T47D (cell line): ENCODE measurements around the gene MRPL24.

Source experiments
- DNase-seq, 2 experiments: peaks; one replicate each; pipeline versions ENCODE4 v3.0.0 to v3.0.0-alpha.2; 2011 to 2012; ENCODE audit warnings: low read depth in 1 of 2, low spot score in 1 of 2
- JUND ChIP-seq: IDR thresholded peaks from 2 replicates; pipeline ENCODE4 v1.6.1; 2012; ENCODE audit warnings: low read depth
- in situ Hi-C: cut with HindIII; loops from 2 replicates; pipeline ENCODE4 v1.10.0; 2016; ENCODE audit warnings: low sequenced_read_pairs, low pct_unique_long_range_greater_than_20kb

The MRPL24 gene

DNA sequence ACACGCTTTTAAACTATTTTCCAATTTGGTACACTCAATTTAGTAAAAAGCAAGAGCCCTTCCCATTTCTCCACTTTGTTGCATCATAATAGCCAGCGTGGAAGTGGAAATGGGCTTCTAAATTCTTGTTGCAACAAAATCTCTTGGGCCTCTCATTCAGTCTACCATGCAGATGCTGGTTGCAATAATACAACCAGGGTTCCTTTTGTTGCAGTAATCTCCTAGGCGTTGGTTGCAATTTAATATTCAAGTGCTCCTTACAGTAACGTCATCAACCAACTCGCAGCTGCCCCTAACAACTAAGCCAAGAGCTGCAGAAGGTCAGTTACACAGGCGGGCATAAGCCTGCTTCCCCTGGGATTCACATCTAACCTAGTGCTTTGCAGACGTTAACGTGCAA, 13.3 kb upstream of the MRPL24 start:
- no peak for TF ChIP-seq JUND
- DNase-seq = no peak
- in situ Hi-C loops = no loop called here

DNA sequence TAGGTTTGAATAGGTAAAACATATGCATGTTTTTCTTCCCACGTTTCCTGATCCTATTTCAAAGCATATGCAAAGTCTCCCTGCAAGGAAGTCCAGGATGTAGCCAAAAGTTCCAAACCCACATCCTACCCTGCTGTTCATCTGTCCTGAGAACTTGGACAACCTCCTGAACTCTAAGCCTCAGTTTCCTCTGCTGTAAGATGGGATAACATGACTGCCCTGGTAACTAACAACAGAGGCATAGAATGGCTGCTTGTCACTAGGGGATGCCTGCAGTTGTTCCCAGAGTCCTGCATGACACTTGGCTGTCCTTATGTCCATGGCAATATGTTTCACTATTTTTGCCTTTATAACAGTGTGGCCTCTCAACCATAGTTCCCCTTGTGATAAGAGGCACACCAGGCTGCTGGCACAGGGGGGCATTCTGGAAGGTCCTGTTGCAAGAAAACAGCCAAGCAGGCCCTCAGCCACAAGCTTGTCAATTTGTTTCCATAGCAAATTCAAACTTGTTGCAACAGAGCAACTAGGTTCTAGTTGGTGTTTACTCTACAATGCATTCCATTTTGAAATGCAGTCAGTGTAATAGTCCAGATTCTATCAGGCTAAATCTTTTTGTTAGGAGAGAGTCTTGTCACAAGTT, 12.1 kb upstream of the MRPL24 start:
- in situ Hi-C loops = no loop called here
- TF ChIP-seq JUND = no peak
- DNase-seq = peak in 1 of 2 experiments; percentile 53

DNA sequence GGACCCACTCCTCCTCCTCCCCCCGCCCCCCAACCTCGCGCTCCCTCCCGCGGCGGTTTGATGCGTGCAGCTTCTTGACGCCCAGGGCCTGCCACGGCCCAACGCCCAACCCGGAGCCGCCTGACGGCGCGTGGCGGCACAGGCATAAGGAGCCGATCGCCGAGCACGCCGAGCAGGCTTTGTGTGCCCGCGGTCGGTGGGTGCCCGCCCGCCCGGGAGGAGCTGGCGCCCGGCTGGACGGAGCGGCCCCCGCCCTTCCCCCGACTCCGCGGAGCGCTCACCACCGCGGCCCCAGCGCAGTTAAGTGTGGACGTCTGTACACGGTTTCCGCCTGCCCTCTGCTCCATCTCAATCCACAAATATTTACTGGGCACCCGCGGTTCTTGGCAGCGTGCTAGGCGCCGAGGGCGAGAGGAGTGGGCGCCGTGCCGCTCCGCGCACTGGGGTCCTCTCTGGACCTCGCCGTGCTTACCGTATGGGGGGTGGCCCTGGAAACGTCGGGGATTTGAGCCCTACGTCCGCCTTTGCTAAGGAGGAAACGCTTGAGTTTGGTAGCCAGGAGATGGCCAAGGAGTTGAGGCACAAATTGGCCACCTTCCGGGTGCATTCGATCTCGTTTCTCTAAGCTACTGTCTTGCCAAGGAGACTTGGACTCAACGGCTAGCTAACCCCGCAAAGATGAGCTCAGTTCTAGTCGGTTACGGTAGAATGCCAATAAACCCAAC, 11.0 kb upstream of the MRPL24 start:
- in situ Hi-C loops = no loop called here
- DNase-seq = peak; percentile 90 to 99
- TF ChIP-seq JUND = no peak

GRCh38 chr1:156751451-156751756, 10.5 kb upstream of the MRPL24 start, which contains the start of gene HDGF:
TSS of gene HDGF (minus strand) at chr1:156751675. CDS start at chr1:156751429, 246 bp downstream.
- no peak for DNase-seq
- no peak for TF ChIP-seq JUND
- in situ Hi-C loops = no loop called here

DNA sequence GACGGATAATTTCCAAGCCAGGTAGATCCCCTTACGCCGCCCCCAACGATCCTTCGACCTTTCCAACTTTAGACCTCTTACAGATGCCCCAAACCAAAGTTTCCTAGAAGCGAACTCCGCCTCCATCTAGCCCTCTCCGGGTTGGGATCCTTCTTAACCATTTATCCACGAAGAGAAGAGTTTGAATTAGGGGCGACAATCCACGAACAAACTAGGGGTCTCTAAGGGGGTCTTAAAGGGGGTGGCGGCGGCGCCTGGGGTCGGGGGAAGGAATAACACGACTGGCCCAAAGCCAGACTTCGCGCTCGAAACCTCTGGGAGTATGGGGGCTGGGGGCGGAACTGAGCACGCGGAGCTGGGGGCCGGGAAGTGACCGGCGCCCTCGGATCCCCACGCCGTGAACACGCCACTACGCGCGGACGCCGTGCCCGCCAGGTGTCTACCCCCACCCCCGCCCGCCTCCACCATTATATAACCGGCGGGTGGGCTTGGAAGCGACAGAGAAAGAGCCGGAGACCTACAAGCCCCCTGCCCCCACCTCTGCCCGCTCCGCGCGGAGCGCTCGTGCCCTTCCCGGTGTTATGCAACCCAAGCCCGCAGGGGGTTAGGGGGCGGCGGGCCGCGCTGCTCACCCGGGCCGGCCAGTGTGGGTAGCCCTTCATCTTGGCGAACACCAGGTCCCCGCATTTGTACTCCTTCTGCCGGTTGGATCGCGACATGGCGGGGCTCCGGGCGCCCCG, 10.0 kb upstream of the MRPL24 start:
- in situ Hi-C loops = no loop called here
- peak in 1 of 2 experiments; percentile 61 for DNase-seq
- no peak for TF ChIP-seq JUND

DNA sequence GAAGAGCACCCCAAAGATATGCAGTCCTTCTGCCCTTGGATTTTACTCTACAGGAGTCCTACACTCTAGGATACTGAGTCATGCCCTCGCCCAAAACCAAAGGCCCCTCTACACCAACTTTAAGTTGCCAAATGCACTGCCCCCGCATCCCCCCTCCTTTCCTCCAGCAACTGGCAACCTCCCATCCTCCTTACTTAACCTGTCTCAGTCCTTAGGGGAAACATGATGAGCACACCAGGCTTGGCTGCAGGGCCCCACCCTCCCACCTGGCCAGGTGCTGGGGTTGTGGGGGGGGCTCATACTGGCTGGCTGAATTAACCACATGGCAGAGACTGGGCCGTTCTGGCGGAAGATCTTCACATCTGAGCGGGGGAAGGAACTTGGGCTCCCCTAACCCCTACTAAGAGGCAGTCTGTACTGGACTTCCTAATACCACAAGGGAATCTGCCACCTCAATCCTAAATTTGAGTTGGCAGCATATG, 9.3 kb upstream of the MRPL24 start:
- TF ChIP-seq JUND = no peak
- peak; percentile 64 to 78 for DNase-seq
- in situ Hi-C loops = no loop called here

DNA sequence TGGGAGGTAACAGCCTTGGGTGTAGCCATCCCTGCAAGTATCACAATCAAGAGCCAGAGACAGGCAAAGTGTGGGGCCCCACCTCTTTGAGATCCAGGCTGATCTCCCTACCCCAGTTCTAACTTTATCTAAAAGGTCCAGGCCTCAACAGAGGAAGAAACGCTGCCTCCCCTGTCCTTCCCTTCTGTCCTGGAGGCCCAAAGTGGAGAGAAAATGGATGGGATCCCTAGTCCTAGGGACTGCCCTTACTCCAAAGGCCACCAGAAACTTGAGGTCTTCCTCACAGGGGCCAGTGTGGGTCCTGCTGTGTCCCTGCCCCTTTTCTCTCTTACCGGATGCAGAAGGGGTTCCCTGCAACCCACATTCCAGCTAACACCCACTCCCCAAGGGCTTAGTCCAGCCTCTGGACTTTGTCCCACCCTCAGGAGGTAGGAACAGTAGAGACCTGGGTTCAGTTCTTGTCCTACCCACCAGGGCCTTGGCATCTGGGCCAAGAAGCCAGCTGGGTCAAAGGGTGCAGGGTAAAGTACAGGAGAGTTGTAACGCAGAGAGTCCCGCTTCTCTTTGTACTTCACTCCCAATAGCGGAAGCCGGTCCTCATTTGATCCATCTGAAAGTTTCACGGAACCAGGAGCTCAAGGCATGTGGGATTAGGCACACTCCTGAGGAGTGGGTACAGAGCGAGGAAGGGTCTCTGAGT, 8.7 kb upstream of the MRPL24 start:
- DNase-seq = no peak
- TF ChIP-seq JUND = no peak
- in situ Hi-C loops = no loop called here

DNA sequence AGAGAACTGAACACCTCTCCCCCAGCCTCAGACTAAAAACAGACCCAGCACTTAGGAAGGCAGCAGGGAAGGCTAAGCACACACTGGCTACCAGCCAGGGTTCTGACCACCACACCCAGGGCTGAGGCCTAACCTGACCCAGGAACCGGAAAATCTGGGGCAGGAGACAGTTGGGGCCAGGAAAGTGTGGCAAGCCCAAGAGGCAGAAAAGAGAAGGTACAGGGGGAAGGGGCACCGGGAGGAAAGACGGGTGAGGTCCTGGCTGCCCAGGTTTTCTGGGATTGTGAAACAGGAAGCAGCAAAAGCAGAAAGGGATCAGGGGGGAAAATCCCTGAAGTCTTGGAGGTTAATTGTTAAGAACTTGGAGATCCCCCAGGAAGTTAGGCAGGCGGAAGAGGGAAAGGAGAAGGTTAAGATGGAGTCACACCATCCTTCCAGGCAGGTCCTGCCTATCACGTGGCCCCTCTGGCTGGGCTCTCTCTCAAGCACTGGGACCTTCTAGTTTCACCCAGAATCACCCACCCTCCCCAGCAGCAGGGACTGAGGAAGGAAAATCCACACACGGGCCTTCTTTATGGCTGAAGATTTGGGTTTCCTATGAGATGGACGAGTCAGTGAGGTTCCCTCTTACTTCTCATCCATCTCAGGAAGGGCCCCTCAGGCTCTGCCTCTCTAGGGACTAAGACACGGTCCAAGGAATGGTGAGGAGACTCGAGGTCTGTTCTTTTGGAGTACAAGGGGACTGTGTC, 8.0 kb upstream of the MRPL24 start:
- in situ Hi-C loops = no loop called here
- no peak for TF ChIP-seq JUND
- peak in 1 of 2 experiments; percentile 89 for DNase-seq

DNA sequence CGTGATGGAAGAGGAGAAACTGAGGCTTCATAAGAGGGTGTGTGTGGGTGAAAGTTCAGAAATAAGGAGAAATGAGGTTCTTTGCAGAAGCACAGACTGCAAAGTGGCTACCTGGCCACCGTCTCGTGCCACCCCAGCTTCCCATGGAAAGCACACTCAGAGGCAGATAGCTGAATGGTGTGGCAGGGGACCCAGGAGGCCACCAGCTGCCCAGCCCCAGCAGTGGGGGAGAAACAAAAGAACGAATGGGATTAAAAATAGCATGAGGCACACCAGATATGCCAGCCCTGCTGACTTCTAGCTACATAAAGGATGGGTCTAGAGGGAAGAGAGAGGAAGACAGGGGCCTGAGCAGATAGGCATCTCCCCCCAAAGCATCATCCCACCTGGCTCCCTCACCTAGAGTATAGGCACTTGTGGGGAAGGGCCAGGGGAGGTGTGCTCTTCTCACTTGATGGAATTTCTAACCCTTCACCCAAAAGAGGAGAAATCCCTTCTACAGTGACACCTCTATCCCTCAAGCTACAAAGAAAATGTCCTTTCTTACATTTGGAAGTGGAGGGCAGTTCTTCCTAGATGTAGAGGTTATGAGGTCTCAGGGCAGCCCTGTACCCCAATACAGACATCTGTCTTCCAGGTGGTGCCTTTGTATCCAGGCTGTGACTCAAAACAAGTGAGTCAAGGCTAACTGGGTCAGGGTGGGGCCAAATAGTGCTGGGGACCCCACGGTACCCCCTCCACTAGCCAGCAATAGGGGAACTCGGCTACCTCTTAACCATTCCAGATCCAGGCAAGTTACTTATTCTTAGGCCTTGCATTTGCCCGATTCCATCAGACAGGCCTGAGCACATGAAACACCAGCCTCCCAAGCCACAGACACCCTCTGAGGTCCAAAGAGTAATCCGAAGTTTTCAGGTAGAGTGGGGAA, 7.1 kb upstream of the MRPL24 start:
- TF ChIP-seq JUND = no peak
- in situ Hi-C loops = no loop called here
- DNase-seq = no peak

- peak; percentile 82 to 94 for DNase-seq
- TF ChIP-seq JUND = peak; percentile 62; the same call in 1 of the 2 replicates
- in situ Hi-C loops = no loop called here
Measured at GRCh38 chr1:156746728-156747631, 6.1 kb upstream of the MRPL24 start.
